COR-L47 (cell line): ENCODE results near the gene PACRG.

ENCODE experiments used
- DNase-seq: peaks from one replicate; lab custom pipeline; 2025; lab: John Stamatoyannopoulos, UW

Gene PACRG

DNA sequence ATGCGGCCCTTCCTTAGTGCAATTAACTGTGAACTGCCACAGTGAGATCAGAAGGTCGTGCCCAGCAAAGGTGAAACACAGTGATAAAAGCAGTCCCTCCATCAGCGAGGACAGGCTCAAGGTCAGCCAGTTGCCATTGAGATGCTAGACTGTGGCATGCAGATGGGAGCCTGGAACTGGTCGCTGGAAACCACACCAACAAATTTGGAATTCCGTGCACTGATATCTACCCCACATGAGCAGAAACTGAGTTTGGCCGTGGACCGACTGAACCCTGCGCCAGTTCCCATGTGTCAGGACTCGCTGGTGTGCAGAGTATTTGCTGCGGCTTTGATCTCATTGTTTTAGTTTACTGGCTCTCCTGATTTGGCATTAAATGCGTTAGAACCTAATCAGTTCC lies 561.1 kb downstream of the PACRG start:
- DNase-seq = no peak

DNA sequence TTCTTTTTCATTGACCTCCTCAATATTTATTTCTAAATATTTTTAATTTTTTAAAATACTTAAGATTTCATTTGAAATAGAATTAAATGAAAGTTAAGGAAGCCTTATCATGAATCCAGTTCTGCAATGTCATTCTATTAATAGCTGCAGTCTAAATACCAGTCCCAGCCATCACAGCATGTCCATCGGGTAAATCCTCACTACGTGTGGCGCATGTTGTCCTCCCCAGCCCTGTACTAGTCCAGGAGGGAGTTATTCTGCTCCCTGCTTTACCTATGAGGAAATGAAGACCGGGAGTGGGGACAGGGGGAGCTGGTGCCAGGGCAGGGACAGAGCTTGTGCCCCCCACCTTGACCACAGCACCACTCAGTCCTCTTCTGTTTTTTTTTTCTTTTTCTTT lies 561.7 kb downstream of the PACRG start:
- DNase-seq = no peak

DNA sequence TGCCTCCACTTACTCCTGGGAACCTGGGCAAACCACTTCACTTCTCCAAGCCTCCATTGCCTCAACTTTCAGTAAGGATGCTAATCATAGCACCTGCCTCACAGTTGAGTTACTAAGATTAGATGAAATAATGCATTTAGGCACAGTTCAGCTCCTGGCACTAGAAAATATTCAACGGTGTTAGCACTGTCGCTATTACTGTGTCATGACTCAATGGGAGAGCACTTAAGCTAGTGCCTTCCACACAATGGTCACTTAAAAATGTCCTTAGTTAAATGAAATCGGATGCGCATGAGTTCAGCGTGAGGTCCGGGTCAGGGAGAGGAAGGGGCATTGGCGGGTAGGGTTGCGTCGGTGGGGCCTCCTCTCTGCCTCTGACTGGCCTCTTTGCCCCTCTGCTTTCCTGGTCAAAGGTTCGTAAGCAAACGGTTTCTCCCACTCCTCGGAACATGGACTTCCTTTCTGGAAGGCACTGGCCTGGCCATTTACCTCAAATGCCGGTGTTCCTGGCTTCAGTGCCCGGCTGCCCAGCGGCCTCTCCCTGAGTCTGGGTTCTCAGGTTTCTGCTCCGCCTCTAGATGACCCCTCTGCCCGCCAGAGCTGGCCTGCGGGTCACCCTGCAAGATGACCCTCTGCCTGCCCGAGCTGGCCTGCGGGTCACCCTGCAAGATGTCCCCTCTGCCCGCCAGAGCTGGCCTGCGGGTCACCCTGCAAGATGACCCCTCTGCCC lies 562.9 kb downstream of the PACRG start:
- no peak for DNase-seq

DNA sequence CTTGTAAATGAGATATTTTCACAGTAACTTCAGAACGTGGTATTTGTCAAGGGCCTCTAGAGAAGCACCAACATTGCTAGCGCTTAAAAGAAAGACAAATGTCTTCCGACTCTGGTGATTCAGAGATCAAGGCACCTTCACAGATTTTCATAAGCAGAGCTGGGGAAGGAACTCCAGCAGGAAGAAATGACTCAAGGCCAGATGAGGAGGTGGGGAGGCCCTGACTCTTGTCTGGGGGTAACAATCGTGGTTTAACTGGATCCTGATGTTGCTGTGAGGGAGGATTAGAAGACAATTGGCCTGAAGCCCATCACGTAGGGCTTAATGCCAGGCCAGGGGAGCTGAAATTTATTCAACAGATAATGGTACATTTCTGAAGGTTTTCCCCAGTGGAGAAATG lies 563.8 kb downstream of the PACRG start:
- DNase-seq = no peak

DNA sequence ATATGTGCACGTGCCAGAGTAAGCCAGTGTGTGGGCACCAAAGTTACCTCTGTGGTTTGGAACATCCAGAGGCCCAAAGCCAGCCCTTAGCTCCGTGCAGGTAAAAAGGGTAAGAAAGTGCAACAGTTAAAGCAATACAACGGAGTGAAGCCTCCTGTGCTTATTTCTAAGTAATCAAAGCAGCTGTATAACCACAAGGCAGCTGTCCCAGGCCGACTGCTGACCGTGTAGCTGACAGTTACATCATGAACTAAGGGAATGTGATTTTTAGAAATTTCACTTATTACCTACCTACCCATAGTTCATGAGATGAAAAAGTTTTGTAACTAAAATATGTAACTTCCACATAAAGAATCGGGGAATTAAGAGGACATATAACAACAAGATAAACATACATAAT lies 565.5 kb downstream of the PACRG start:
- DNase-seq = no peak

DNA sequence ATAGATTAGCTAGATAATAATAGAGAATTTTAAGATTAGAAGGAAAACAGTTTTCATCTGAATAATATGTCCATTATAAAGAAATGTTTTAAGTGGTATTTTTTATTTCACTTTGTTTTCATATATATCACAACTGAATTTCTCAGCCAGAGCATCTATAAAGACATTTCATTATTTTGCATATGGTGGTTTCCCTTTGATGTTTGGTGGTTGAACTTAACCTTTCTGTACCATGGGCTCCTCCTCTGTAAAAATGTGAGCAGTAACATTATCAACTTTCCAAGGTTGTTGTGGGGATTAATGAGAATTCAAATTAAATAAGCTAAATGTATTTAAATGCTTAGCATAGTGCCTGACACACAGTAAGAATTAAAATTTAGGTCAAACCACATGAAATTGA lies 567.0 kb downstream of the PACRG start:
- DNase-seq = no peak

DNA sequence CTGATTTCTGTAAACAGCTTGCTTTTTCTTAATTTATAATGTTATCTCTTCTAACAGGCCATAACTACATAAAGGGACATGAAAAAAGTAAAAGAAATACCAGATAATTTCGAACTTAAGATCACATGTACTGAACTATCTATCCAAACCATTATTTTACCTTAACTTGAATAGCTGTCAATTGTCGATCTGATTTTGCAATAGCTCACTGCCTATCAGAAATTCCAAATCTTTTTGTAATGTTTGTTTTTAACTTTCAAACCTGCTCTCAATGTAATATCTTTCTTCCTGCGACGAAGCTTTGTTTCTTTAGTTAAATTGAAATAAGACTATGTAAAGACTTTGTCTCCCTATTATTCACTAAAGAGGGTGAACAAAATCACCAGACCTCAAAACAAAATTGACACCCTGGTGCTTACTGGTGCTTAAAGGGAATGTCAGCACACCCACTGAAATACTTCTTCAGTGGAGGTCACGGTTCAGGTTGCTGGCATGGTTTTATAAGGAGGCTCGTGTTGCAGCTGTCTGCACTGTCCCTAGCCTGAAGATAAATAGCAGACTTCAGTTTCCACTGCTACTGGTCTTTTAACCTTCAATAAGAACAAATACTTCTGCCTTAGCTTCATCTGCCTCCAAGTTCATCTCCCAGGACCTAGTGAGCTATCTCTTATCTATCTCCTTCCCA lies 569.2 kb downstream of the PACRG start:
- no peak for DNase-seq

DNA sequence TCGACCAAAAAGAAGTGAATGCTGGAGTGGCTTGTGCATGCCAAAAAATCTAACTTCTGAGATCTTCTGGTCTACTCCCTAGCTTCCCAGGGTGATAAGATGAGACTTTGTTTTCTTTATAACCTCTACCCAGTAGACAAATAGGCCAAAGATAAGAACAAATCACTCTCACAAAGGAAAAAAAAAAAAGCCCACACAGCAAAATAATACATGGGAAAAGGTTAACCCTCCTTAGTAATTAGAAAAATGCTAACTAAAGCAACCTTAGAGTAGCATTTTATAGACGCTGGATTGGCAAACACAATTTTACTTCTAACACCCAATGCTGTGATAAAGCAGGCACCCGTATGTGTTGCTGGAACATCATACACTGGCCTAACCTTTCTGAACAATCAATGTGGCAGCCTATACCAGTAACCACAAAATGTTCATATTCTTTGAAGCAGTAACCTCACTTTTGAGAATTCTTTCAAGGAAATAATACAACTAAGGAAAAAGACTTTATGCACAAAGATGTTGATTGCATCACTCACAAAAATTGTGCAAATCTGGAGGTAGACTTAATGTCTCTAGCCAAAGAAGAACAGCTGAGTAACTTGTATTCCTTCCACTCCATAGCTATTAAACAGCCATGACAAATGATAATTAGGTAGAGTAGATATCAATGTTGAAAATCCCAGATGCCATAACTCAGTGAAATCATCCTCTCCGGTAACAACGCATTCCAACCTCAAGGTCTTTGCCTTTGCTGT lies 570.5 kb downstream of the PACRG start:
- no peak for DNase-seq

DNA sequence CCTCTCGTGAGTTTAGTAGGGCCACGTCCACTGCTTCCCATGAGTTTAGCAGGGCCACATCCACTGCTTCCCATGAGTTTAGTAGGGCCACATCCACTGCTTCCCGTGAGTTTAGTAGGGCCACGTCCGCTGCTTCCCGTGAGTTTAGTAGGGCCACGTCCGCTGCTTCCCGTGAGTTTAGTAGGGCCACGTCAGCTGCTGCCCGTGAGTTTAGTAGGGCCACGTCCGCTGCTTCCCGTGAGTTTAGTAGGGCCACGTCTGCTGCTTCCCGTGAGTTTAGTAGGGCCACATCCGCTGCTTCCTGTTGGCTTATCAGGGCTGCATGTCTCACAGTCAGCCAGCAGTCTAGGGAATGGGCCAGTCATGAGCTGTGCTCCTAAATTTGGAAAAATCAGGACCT lies 573.1 kb downstream of the PACRG start:
- DNase-seq = no peak

DNA sequence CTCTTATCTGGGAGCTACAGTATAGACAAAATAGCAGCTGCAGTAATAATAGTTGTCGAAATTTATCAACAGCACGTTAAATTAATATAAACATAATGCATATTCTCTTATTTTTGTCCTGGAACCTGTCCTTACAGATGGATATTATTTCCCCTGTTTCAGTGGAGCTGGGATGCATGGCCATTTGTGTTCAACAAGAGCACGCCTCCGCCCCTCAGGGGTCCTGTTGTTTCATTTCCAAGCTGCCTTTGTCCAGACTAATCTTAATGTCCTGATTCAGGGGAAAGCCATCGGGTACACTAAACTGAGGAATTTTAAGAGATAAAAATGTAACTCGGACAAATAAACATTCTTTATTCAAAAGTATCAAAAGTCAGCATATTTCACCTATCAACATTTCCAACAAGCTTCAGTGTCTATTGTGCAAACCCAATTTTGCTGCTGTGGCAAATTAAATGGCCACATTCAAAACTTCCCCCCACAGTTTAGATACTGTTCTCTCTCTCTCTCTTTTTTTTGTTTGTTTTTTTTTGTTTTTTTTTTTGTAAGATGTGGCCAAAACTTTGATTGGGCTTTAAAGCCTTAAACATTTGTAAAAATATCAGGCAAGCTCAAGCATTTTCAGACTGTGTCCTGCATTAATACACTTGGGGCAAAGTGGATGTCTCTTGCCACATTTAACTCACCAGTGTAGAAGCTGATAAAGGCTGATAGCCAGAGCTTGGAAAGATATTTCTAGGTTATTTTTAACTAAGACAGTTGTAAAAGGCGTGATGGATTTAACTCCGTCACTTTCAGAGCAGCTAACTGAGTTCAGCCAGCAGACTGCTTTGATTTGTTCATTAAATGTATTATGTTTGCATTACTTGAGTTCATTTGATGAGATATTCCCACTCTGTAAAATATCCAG lies 574.2 kb downstream of the PACRG start:
- DNase-seq = no peak

DNA sequence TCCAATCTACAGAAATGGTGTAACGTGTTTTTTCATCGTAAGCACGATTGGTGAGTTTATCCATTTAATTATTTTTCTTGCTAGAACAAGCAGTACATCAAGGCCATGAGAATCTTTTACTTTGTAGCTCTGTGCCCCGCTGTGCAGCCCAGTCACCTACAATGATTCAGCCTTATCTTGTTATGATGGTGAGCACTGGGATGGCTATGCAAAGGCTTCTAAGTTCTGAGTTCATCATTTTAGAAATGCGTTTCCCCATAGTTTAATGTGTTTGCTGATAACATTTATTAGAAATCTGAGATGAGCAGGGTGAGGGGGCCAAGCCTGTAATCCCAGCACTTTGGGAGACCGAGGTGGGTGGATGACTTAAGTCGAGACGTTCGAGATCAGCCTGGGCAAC lies 575.0 kb downstream of the PACRG start:
- DNase-seq = no peak

DNA sequence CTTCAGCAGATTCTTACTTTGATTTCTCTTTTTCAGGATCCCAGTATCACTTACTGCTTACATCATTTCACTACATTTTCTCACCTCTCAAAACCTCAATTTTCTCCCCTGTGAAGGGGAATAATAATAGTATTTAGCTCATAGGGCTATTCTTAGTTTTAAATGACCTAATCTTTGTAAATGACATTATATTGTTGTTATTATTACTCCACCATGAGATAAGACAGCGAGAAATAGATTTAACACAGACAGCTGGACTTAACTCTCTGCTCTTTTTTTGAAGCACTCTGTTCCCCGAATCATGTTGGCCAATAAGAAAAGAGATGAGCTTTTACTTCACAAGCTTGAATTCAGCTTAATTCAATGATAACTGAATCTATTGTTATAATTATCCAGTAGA lies 578.2 kb downstream of the PACRG start:
- no peak for DNase-seq

DNA sequence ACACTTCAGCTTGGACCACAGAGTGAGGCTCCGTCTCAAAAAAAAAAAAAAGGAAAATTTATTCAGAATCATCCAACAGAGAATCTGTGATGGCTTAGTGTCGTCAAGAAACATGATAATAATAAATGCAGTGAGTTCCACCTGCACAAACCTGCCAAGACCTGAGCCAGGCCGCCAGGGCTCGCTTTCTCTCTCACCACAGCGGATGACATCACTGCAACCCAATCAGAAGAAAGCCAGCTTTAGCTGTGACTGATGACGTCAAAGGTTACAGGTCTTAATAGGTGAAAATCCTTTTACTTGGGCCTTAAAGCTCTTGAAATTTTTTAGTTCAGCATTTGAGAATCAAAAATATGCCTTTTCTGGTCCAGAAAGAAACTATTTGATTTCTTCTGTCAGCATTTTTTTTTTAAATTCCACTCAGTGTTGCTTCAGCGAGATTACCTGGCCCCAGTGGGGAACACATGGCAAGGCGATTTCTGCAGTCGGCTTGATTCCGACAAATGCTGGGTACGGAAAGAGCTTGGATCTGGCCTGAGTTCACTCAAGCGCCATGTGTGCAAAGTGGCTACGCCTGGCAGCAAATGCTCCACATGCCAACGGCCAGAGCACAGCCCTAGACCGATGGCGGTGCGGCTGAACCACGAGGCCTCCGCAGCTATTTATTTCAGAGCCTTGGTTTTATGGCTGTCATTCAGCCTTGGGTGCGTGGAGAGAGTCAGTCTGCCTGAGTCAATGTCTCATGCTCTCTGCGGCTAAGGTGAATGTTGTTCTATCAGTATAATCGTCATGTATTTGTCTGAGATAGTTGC lies 581.1 kb downstream of the PACRG start:
- no peak for DNase-seq

DNA sequence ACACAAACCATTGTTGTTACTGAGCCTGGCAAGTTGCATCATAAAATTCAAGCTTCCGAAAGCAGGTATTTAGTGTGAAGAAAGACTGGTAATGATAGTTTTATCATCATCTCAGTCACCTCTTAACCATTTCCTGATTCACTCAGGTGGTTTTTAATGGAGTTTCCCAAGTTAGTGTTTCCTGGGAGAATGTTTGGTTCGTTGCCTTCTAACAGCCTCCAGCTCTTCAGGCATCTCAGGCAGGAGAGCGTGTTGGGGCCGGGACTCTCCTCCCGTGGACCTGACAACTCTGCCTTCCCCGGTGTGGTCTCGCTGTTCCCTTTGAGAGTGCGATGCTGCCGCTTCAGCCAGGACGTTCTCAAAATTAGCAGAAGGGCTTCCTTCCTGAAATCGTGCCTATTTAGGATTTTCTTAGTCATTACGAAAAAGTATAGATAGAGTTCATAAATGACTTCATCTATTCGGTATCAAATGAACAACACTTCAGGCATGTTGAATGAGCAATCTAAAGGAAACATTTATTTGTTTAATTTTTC lies 581.8 kb downstream of the PACRG start:
- DNase-seq = no peak

DNA sequence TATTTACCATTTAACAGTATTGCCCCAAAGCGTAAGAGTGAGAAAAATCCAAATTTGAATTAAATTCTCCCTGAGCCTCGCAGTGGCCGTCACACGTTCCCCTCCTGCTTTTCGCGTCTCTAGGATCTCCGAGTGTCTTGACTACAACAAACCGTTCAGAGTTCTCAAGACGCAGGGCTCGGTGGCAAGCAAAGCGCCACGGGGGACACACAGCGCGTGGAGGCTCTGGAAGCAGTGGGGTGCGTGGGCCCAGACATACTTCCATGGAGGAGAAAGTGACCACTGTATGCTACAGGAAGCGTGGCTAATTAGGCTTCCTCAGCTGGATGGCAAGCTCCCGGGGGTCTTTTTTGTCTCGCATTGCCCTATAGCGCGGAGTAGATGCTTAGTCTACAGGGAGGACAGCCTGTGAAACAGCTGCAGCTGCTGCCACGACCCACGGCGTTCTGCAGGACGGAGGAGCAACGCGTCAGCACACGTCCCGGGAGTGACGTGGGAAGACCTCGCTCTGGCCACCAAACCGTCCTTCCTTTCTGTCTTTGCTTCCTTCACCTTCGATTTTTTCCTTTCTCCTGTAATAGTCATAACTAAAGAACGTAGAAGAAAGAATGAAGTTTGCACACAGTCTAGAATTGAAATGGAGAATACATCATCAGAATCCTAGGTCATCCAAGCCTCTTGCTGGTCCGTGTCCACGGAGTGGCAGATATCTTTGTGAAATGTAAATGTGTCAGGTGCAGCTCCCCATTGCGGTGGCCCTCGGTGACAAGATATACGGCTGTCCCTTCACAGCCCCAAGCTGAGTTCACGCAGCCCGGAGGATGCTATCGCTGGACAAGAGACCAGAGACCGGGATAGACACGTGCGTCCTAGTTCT lies 582.6 kb downstream of the PACRG start:
- DNase-seq = no peak

DNA sequence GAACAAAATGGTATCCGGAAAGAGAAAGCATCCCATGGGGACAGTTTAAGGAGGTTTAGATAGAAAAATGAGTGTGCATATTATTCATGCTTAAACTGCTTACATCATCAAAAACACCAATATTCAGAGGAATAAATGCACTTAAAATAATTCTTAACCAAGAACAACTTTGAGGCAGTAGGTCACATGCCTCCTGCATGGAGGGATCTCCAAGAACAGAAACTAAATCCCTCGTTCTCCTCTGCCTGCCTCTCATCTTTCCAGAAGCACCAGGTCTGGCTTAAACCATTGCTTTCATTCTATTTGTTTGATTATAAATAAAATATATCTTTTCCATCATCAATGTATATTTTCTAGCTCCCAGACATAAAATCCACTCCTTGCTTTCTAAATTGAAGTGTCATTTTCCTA lies 583.2 kb downstream of the PACRG start:
- no peak for DNase-seq

DNA sequence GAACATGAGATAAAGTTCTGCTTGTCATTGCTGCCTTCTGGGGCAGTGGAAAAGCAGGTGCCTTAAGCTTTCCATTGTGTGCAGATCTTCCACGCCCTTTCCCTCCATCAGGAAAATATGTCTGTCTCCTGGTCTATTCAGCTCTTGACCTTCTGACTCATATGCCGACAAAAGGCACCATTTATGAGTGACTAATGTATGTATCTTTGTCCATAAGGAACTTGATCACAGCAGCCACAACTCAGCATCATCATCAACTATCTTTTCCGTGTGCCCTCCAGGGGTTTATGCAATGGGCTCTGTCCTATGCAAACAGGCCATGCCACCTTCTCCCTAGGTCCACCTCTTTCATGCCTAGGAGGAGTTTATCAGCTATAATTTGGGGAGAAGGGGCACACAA lies 584.1 kb downstream of the PACRG start:
- no peak for DNase-seq

DNA sequence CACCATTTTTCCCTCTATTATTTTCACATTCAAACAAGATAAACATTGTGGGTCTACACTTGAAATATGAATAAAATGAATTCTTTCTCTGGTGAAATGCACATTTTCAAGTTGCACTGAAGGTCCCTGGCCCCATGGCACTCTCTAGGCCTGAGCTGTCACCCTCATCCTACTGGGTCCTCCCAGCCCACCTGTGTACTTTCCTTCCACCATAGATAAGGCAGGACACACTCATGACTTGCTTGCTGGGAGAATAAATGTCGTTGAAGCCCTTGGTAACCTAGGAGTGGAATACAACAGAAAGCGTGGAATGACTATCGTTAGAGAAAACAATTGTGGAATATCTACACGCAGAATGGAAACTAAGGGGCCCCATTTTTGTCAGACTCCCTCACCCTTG lies 585.8 kb downstream of the PACRG start:
- no peak for DNase-seq

DNA sequence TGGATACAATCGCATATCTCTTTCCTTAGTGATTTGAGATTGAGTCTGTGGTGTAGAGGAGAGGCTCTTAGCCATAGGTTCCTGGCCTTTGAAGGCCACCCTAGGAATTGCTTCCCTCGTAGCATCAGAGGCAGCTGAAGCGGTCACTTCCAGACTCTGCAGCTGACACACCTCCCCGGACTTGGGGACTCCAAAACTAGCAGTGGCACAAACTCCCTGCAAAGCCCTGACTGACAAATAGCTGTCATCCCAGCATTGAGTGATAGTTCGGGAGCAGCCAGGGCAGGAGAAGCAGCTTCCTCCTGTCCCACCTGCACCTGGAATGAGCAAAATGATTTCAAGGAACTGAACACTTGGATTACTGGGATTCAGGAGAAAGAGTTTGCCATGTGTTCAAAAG lies 586.2 kb downstream of the PACRG start:
- DNase-seq = no peak
